GM19468 (cell line): ENCODE data around the gene MYH4.

Experiments
- ATAC-seq: cut with Tn5 transposase; IDR thresholded peaks from one replicate; pipeline ENCODE4 v1.9.1; 2021; ENCODE audit warnings: mild to moderate bottlenecking, moderate library complexity, moderate number of reproducible peaks; ENCODE audit not compliant: unreplicated experiment; ENCODE audit errors: extremely low read depth

The MYH4 gene

GRCh38 chr17:10469459-10469858 is at the start of gene MYH4:
MYH4 (minus strand) TSS chr17:10469559; CDS start chr17:10466745, 2,814 bp downstream.
- no peak for ATAC-seq

DNA sequence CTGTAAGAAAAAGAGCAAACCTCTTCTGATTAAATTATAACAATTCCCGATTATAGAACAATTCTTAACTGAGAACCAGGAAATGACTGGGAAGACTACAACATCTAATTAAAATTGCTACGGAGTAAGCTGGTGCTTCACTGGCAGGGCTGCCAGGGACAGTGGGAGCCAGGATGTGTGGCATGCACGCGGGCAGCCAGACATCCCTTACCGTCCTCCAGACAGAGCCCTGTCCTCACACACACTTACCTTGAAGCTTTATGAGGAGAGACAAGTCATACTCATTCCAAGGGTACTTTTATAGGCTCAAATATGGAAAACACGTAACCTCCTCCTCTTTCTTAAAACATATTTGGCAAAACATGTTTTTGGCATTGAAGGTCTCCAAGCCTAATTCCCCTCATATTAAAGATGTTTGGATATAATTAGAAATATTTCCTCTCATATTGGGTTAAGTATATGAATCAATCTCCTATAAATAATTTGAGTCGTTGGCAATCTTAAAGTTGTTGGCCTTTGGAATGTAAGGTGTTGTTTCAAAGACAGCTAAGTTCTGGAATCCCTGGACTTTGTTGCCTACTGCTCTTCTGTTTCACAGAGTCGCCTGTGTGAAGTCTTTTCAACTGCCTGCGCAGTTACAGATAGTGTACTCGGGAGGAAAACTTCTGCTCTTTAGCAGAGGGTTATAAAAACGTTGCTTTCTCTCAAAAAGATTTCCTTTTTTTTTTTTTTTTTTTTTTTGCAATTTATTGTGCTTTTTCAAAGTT is 49.1 kb upstream of the MYH4 start, which contains the start of gene MYH1:
Gene MYH1, minus strand, starts transcription at position 272 of the 767 bp plus-strand sequence. CDS start 1,900 bp downstream, outside the sequence.
- no peak for ATAC-seq

DNA sequence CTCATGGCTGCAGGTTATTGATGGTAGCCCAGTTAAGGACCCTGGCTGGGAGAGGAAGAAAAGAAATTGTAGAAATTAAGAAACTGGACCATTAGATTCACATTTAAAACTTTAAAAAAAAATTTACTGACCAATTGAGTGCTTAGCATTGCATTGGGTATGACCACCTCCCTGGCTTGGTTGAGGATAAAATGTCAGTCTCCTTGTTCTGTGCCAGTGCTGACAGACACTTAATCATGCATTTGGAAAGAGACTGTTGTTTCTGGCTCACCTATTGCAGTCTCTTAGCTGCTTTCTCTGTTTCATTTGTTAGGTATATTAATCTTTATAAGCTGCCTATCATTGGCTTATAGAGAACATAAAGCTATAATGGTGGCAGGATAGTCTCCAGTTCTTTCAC is 47.3 kb upstream of the MYH4 start:
- no peak for ATAC-seq

- ATAC-seq: no peak
Observed at GRCh38 chr17:10516065-10516464, 46.7 kb upstream of the MYH4 start.

DNA sequence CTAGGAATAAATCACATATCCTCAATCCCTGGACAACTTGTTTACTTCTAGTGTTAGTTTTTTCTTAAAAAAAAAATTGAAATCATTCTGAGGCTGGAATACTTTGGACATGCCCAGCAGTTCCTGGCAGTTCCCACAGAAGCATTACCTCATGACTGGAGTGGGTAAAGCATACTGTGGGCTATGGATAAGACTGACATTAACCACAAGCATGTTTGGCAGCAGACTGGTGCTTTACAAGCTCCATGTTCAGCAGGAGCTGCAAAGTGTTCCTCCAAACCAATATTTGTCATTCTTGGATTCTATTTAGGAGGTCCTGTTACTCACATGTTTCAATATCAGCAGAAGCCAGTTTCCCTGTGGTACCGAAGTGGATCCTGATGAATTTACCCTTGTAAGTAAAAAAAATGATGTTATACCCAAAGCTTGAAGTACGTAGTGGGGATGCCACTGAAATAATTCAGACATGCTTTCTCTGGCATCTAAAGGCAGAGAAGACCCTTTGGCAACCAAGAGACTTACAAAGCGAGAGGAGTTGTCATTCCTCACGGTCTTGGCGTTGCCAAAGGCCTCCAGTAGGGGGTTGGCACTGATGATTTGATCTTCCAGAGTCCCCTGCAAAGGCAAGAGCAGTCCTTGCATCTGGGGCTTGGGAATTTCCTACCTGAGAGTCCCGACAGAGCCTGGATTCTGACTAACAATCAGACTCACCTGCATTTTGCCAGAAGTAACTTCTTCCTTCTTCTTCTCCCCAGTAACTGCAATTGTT is 44.1 kb upstream of the MYH4 start:
- no peak for ATAC-seq

DNA sequence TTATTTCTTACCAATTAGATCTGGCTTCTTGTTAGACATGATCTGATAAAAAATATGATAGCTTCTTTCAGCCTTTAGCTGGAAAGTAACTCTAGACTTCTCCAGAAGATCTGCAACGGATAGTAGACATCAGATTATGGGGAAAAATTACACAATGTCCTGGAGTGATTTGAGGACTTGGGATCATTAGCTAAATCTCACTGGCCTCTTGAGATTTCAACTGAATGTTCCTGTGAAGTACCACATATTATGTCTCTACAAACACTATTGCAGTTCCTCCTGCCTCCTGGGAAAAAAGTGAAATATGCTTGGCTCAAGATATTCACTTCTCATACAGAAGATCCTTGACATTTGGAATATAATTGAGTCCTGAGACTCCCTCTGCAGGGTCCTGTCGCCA is 43.5 kb upstream of the MYH4 start:
- ATAC-seq: no peak

DNA sequence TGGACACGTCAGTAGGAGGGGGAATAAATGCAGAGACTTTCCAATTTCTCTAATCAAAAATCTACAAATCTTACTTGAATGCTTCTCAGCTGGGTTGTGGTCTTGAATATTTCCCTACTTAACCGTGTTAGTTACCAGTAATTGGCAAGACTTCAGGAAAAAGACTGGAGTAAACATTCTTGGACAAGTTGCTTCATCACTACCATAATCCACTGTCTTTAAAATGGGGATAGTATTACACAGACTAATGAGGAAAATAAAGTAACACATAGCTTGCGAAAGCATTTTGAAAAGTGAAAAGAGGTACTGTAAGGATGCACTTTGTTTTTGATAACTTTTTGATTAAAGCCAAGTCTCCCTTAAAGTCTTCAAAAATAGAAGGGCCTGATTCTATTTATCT is 30.6 kb upstream of the MYH4 start:
- no peak for ATAC-seq

GRCh38 chr17:10492004-10492403 is 22.6 kb upstream of the MYH4 start:
- ATAC-seq: no peak

GRCh38 chr17:10482252-10482651 is 12.9 kb upstream of the MYH4 start:
- no peak for ATAC-seq

DNA sequence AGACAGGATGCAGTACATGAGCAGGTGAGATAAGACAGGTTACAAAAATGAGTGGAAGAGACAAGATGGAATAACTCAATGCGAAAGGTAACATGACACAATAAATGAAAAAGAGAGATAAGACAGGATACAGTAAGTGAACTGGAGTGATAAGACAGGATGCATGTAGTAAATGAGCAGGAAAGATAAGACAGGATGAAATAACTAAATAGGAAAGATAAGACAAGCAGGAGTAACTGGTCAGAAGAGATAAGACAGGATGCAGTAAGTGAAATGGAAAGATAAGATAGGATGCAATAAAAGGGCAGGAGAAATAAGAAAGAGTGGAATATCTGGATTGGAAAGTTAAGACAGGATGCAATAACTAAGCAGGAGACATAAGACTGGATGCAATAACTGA is 8.3 kb upstream of the MYH4 start:
- no peak for ATAC-seq

GRCh38 chr17:10474536-10474935 is 5.2 kb upstream of the MYH4 start:
- ATAC-seq: no peak

GRCh38 chr17:10471858-10472257 is 2.5 kb upstream of the MYH4 start:
- ATAC-seq: no peak

DNA sequence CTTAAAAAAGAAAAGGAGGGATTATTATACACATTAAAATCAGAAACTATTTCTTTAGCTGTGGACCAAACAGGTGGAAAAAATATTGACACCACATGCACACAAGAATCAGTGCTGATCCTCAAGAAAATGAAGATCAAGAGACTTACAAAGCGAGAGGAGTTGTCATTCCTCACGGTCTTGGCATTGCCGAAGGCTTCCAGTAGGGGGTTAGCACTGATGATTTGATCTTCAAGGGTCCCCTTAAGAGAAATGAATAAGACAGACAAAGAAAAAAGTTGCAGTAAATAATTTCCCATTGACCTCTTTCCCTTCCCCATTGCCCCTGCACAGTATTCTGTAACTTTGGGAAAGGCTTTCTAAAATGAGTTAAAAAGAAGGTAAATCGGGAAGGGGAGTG is 6.0 kb downstream of the MYH4 start:
- ATAC-seq: no peak

GRCh38 chr17:10460062-10460461 is 9.3 kb downstream of the MYH4 start:
- no peak for ATAC-seq

DNA sequence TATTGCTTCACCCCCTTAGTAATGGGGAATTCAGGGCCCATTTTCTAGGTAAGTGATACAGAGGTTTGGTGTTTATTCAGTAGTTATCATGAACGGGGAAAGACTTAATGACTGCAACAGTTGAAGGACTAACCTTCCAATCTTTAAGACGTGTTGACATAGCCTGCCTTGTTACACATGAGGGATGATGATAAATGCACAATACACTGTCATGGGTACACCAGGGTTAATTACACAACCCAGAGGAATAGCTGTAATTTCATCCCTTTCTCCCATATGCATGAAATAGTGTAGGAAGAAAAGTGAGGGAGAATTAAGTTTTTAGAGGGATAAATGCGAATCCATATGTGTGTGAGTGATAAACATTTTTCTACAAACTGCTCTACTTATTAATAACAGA is 10.7 kb downstream of the MYH4 start:
- no peak for ATAC-seq

- ATAC-seq: no peak
Observed at GRCh38 chr17:10457952-10458351, 11.4 kb downstream of the MYH4 start.

GRCh38 chr17:10447026-10447931 is 22.1 kb downstream of the MYH4 start:
- ATAC-seq: no peak

GRCh38 chr17:10439816-10440215 is 29.5 kb downstream of the MYH4 start:
- ATAC-seq: no peak

- no peak for ATAC-seq
Observed at GRCh38 chr17:10435096-10435495, 34.3 kb downstream of the MYH4 start.

- no peak for ATAC-seq
Observed at GRCh38 chr17:10429421-10430045, 39.8 kb downstream of the MYH4 start.
